ENCODE measurements around the gene RPS21. TPM values are rescaled to one million over a fixed set of nuclear protein-coding genes. Genes with fewer than 3 reads are reported as not detected.

RPS21 gene
- polyA plus RNA-seq, 1 of the 3 experiments (the other 2 are of a cell fraction): 16,625 TPM

DNA sequence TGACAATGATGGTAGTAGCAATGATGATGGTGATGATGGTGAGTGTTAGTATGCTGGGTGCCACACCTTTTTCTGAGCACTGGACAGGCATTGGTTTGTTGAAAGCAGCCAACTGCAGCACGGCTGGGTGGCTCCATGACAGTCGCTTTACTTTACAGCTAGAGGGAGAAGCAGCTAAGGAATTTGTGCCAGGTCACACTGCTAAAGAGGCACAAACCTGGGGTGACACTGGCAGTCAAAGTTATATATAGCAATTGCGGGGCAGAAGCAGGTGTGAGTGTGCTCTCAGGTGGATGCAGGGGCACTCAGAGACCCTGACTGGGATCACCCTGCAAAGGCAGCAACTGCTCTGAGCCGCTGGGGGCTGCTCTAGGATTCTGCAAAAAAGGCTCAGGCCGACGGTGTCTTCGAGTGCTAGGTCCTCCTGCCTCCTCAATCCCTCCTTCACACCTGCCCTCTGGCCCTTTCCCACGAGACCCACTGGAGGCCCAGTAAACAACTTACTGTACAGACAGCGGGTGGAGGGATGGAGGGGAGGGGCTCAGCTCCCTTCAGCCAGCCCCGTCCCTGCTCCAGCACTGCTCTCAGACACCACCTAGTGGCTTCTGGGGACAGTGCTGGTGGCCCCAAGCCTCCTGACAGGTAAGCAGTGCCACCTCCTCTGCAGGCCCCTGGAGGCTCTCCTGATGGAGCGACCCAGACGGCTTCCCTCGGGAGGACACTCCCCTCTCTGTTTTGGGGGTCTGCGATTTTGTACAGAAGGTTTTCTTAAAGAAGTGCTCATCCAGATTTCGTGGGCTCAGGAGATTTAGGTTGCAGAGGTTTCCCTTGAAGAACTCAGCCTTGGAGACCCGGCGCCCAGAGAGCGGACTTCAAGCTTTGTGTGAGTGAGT, 4.4 kb upstream of the RPS21 start:
- WGBS (ENCODE audit: low lambda C conversion rate): 68% methylated on average over 13 of the region's 18 CpGs
- Histone ChIP-seq H3K27me3 (ENCODE audit: insufficient read depth) (no peaks in the 10 kb centered on the region), H3K4me2 (no peak overlapping the region), H3K4me3 (ENCODE audit: low read depth in 2 of 2, low read length in 1 of 2) (no peak overlapping the region; a peak in 1 of 4 replicates), H3K4me1 (ENCODE audit: control insufficient read depth in 1 of 2, insufficient read depth in 2 of 2, low read depth in 1 of 2, low read length in 1 of 2) (peaks cover 7 to 9% of the 10 kb centered on the region in 2 experiments; a peak in 2 of 4 replicates), H3F3A (replicated peaks; ENCODE audit: insufficient read depth) (peaks cover 16% of the 10 kb centered on the region), H3K79me2 (ENCODE audit: insufficient read depth) (peaks cover 64% of the 10 kb centered on the region), H3K36me3 (replicated peaks in 1 of 2; ENCODE audit: control insufficient read depth in 1 of 2, insufficient read depth in 2 of 2, low read length in 1 of 2) (peaks cover 3 to 6% of the 10 kb centered on the region in 2 experiments), H4K20me1 (ENCODE audit: insufficient read depth) (peaks cover 10% of the 10 kb centered on the region; the same call in 1 of the 2 replicates), H3K27ac (ENCODE audit: low read depth in 2 of 2, low read length in 1 of 2) (no peak overlapping the region), H3K9ac (no peak overlapping the region), H3K9me2 (no peaks in the 10 kb centered on the region), H3K9me3 (no peaks in the 10 kb centered on the region), H2AFZ (ENCODE audit: low read depth) (no peak overlapping the region)
- CTCF ChIA-PET: interaction anchor here (0.6 to 5.6 kb wide), 42 partner anchors 9 to 425 kb away, joined by 3 to 127 read pairs (median 4); partner anchors contain the start of genes ADRM1, LAMA5 and OSBPL2
- DNase-seq: peak; percentile 90
- no peak for TF ChIP-seq JUND (IDR thresholded peaks at IDR 0.05)
- TF ChIP-seq FOSL2 (IDR thresholded peaks at IDR 0.05; ENCODE audit: borderline replicate concordance, low read depth): no peak
- TF ChIP-seq, protein P1, sequence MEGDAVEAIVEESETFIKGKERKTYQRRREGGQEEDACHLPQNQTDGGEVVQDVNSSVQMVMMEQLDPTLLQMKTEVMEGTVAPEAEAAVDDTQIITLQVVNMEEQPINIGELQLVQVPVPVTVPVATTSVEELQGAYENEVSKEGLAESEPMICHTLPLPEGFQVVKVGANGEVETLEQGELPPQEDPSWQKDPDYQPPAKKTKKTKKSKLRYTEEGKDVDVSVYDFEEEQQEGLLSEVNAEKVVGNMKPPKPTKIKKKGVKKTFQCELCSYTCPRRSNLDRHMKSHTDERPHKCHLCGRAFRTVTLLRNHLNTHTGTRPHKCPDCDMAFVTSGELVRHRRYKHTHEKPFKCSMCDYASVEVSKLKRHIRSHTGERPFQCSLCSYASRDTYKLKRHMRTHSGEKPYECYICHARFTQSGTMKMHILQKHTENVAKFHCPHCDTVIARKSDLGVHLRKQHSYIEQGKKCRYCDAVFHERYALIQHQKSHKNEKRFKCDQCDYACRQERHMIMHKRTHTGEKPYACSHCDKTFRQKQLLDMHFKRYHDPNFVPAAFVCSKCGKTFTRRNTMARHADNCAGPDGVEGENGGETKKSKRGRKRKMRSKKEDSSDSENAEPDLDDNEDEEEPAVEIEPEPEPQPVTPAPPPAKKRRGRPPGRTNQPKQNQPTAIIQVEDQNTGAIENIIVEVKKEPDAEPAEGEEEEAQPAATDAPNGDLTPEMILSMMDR (IDR thresholded peaks at IDR 0.05): peak; percentile 86
- peak; percentile 94 for TF ChIP-seq SMC3 (IDR thresholded peaks at IDR 0.05; ENCODE audit: low read depth, low read length)
- peak; percentile 73 for TF ChIP-seq MXI1 (IDR thresholded peaks at IDR 0.05; ENCODE audit: low read depth, low read length)
- peak; percentile 89 for TF ChIP-seq RAD21 (IDR thresholded peaks at IDR 0.05; ENCODE audit: low read length)
- TF ChIP-seq EP300 (IDR thresholded peaks at IDR 0.05; ENCODE audit: borderline replicate concordance in 1 of 2, low read depth in 1 of 2, low read length in 1 of 2): no peak
- 0 out of 2 replicates have a peak, but pooled peaks have one; percentile 41 for TF ChIP-seq RCOR1 (IDR thresholded peaks at IDR 0.05; ENCODE audit: low read length)
- POLR2A ChIA-PET: interaction anchor here (0.6 to 1.5 kb wide), 3 partner anchors 14 to 76 kb away, joined by 4 to 8 read pairs (median 5); partner anchors contain the start of gene LAMA5

DNA sequence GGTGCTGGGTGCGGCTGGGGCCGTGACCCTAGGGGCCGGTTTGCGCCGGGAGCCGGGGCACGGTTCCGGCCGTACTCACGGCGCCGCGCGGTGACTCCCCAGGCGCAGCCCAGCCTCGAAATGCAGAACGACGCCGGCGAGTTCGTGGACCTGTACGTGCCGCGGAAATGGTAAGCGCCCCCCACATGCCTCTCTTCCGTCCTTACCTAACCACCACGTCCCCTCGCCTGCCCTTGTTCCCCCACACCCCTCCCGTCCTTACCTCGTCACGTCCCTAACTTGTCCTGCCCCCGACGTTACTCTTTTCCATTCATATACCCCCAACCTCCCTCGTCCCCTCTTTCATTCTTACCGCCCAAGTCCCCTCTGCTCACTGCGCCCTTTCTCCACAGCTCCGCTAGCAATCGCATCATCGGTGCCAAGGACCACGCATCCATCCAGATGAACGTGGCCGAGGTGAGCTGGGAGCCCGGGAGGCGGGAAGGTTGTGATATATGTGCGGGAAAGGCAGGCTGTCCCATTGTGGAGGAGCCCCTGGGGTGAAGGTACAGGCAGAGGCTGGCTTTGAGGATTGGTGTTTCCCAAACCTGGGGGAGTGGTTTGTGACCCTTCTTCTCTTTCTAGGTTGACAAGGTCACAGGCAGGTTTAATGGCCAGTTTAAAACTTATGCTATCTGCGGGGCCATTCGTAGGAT, 463 bp downstream of the RPS21 start:
- Histone ChIP-seq H3K36me3 (replicated peaks in 1 of 2; ENCODE audit: control insufficient read depth in 1 of 2, insufficient read depth in 2 of 2, low read length in 1 of 2) (peaks cover 17 to 40% of the 10 kb centered on the region in 2 experiments), H3F3A (replicated peaks; ENCODE audit: insufficient read depth) (peaks cover 24% of the 10 kb centered on the region), H3K4me1 (ENCODE audit: control insufficient read depth in 1 of 2, insufficient read depth in 2 of 2, low read depth in 1 of 2, low read length in 1 of 2) (peaks cover 0 to 21% of the 10 kb centered on the region in 2 experiments; a peak in 2 of 4 replicates), H3K4me2 (peak overlapping the region; percentile 97), H3K4me3 (ENCODE audit: low read depth in 2 of 2, low read length in 1 of 2) (peak overlapping the region; percentile 72 to 87), H3K27me3 (ENCODE audit: insufficient read depth) (no peaks in the 10 kb centered on the region), H3K79me2 (ENCODE audit: insufficient read depth) (peaks cover 68% of the 10 kb centered on the region), H2AFZ (ENCODE audit: low read depth) (no peak overlapping the region), H3K27ac (ENCODE audit: low read depth in 2 of 2, low read length in 1 of 2) (peak overlapping the region; percentile 34 to 85; a peak in 3 of 4 replicates), H3K9me3 (no peaks in the 10 kb centered on the region), H3K9me2 (no peaks in the 10 kb centered on the region), H4K20me1 (ENCODE audit: insufficient read depth) (peaks cover 30% of the 10 kb centered on the region), H3K9ac (peak overlapping the region; percentile 96)
- under 1% methylated on average over 22 of the region's 47 CpGs for WGBS (ENCODE audit: low lambda C conversion rate)
- no peak for DNase-seq
- ChIA-PET POLR2A (interaction anchor here (0.6 to 1.6 kb wide), 11 partner anchors 13 to 381 kb away, joined by 3 to 9 read pairs (median 3); partner anchors contain the start of gene LAMA5), CTCF (interaction anchor here (0.6 to 1.7 kb wide), 6 partner anchors 12 to 199 kb away, joined by 3 to 6 read pairs (median 4); partner anchors contain the start of gene ADRM1)
- no peak for TF ChIP-seq JUND (IDR thresholded peaks at IDR 0.05)
- TF ChIP-seq, protein P2, sequence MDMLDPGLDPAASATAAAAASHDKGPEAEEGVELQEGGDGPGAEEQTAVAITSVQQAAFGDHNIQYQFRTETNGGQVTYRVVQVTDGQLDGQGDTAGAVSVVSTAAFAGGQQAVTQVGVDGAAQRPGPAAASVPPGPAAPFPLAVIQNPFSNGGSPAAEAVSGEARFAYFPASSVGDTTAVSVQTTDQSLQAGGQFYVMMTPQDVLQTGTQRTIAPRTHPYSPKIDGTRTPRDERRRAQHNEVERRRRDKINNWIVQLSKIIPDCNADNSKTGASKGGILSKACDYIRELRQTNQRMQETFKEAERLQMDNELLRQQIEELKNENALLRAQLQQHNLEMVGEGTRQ (IDR thresholded peaks at IDR 0.05; ENCODE audit: borderline replicate concordance, low read depth, low read length): no peak
- TF ChIP-seq FOXM1 (IDR thresholded peaks at IDR 0.05; ENCODE audit: low read depth): no peak
- TF ChIP-seq RXRA (IDR thresholded peaks at IDR 0.05; ENCODE audit: borderline replicate concordance, low read depth): no peak
- TF ChIP-seq RAD21 (IDR thresholded peaks at IDR 0.05; ENCODE audit: low read length): no peak
- TF ChIP-seq SMC3 (IDR thresholded peaks at IDR 0.05; ENCODE audit: low read depth, low read length): no peak
- TF ChIP-seq, protein P3, sequence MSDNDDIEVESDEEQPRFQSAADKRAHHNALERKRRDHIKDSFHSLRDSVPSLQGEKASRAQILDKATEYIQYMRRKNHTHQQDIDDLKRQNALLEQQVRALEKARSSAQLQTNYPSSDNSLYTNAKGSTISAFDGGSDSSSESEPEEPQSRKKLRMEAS (IDR thresholded peaks at IDR 0.05; ENCODE audit: low read depth): no peak
- TF ChIP-seq, protein P4, sequence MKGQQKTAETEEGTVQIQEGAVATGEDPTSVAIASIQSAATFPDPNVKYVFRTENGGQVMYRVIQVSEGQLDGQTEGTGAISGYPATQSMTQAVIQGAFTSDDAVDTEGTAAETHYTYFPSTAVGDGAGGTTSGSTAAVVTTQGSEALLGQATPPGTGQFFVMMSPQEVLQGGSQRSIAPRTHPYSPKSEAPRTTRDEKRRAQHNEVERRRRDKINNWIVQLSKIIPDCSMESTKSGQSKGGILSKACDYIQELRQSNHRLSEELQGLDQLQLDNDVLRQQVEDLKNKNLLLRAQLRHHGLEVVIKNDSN (IDR thresholded peaks at IDR 0.05; ENCODE audit: borderline replicate concordance, low read depth): no peak
- no peak for TF ChIP-seq YY1 (IDR thresholded peaks at IDR 0.05; ENCODE audit: low read depth)
- TF ChIP-seq, protein P1 (IDR thresholded peaks at IDR 0.05): no peak
- no peak for TF ChIP-seq FOSL2 (IDR thresholded peaks at IDR 0.05; ENCODE audit: borderline replicate concordance, low read depth)
- TF ChIP-seq FOXJ3 (CRISPR knock-in tag; IDR thresholded peaks at IDR 0.05): no peak
- TF ChIP-seq MXI1 (IDR thresholded peaks at IDR 0.05; ENCODE audit: low read depth, low read length): no peak
- TF ChIP-seq EP300 (IDR thresholded peaks at IDR 0.05; ENCODE audit: borderline replicate concordance in 1 of 2, low read depth in 1 of 2, low read length in 1 of 2): no peak
- no peak for TF ChIP-seq TCF12 (IDR thresholded peaks at IDR 0.05)
- no peak for TF ChIP-seq ELF1 (IDR thresholded peaks at IDR 0.05)
